Right cardiac atrium (tissue), 5 donors: Measurements from ENCODE around the gene C1orf115. TPM values are rescaled to one million over a fixed set of nuclear protein-coding genes. Genes with fewer than 3 reads are reported as not detected.
A peak's percentile ranks its signal among the peaks of the same experiment; 100 is the strongest.

Experiments
- ATAC-seq, 2 donors: fragments of 200-7000 bp; cut with Tn5 transposase; one replicate each; pipeline versions ENCODE4 v1.8.0 to v1.9.1; 2020; ENCODE audit warnings: moderate library complexity in 2 of 2, mild to moderate bottlenecking in 1 of 2
- DNase-seq, 3 donors: peaks; one replicate each; pipeline ENCODE4 v3.0.0-alpha.2; 2020
- H3K27ac ChIP-seq: one replicate; pipeline ENCODE4 v1.5.1; 2013; ENCODE audit warnings: mild to moderate bottlenecking, low read length, control low read depth, moderate library complexity
- H3K27me3 ChIP-seq: one replicate; pipeline ENCODE4 v1.6.1; 2013; ENCODE audit not compliant: control insufficient read depth, insufficient read depth
- H3K4me1 ChIP-seq: one replicate; pipeline ENCODE4 v1.6.1; 2013; ENCODE audit warnings: low read length; ENCODE audit not compliant: control insufficient read depth, insufficient read depth
- H3K4me3 ChIP-seq: one replicate; pipeline ENCODE4 v1.5.1; 2013; ENCODE audit warnings: low read length, control low read depth
- H3K9me3 ChIP-seq: one replicate; pipeline ENCODE4 v1.6.1; 2013; ENCODE audit warnings: low read length; ENCODE audit not compliant: control insufficient read depth
- WGBS: extraction: QIAGEN DNeasy Blood & Tissue Kit; methylation state at CpG from one replicate; pipeline ENCODE4 v1.1.7; 2013; 5-methylcytosine and 5-hydroxymethylcytosine counted together
- intact Hi-C, 4 donors: fragments of 100-400 bp; cut with DNase I; formaldehyde crosslinking; loops; one replicate each; pipeline versions ENCODE4 v1.11.0 to v1.14.0; 2022 to 2023
- polyA plus RNA-seq: library from polyadenylated mRNA; stranded (reverse); fragments of 200-250 nt; gene quantifications from one replicate; pipeline ENCODE4 v1.2.3, GENCODE V29; 2013
- total RNA-seq, 4 donors: library from RNA; stranded (reverse); fragmentation: NEBNext Ultra II Directional; extraction: Animal tissue kit (Norgen Biotek cat#: 25700); gene quantifications; one replicate each; pipeline ENCODE4 v1.2.1, GENCODE V29; 2021
- donor health status: healthy with polysubstance abuse.
- donor health status: DM: no; HTN: yes; CAD: no.
- donor health status: DM: no; HTN: no; CAD: no.
- donor health status: DM: no; HTN: yes; CAD: no; lungs with severe emphysema.
- donor health status: DM: yes; HTN: yes; CAD: no.

Gene C1orf115
- total and polyA plus RNA-seq, 5 donors = 10.3 to 16.1 (median 13.3) TPM

DNA sequence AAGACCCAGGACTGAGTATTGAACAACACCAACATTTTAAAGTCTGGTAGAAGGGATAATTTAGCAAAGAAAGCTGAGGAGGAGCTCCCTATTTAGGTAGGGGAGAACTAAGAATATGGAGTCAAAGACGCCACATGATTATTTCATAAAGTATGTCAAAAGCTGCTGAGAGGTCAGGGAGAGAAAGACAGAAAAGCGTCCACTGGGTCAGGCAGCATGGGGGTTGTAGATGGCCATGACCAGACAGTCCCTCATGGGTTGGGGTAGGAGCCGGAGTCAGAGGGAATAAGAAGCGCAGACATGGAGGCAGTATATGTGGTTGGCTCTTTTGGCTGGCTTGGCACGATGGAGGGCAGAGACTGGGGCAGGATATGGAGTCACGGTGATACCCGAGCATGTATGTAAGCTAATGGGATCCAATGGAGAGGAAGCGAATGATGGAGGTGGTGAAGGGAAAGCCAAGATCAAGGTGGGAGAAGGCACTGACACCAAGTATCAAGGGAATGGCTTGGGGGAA, 4.8 kb downstream of the C1orf115 start:
- ATAC-seq = no peak
- 97% methylated on average over 8 of the region's 8 CpGs for WGBS

DNA sequence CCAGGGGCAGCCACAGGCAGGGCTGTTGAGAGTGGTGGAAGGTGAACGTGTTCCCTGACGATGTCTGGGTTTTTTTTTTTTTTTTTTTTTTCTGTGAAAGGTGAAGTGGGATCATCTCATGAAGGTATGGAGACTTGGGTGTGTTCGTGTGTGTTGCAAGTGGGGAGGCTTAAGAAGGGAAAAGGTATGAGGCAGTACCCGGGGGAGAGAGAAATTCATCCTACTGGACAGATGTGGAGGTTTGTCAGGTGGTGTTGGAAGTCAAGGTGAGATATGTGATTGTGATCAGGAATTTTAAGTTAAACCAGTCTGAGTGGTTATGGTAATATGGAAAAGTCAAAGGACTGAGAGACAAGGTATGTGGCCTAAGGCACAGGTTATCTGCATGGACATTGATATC, 5.3 kb downstream of the C1orf115 start:
- ATAC-seq (no peak), DNase-seq (no peak)
- H3K9me3 ChIP-seq = no peaks in the 10 kb centered on the region
- WGBS = 93% methylated on average over 4 of the region's 4 CpGs
- intact Hi-C loops = no loop called here
- no peaks in the 10 kb centered on the region for H3K4me1 ChIP-seq
- H3K4me3 ChIP-seq = no peak overlapping the region
- H3K27ac ChIP-seq = no peak overlapping the region
- no peaks in the 10 kb centered on the region for H3K27me3 ChIP-seq

More for the DNA sequence above, 4.8 kb downstream of the C1orf115 start:
- intact Hi-C loops = loop anchor here in 2 of 4 donors (5.0 kb wide), 2 partner anchors 37 to 82 kb away; no protein-coding TSS in a partner anchor
- Histone ChIP-seq H3K4me1 (no peaks in the 10 kb centered on the region), H3K4me3 (no peak overlapping the region), H3K27me3 (no peaks in the 10 kb centered on the region), H3K9me3 (no peaks in the 10 kb centered on the region), H3K27ac (no peak overlapping the region)
- DNase-seq = no peak

DNA sequence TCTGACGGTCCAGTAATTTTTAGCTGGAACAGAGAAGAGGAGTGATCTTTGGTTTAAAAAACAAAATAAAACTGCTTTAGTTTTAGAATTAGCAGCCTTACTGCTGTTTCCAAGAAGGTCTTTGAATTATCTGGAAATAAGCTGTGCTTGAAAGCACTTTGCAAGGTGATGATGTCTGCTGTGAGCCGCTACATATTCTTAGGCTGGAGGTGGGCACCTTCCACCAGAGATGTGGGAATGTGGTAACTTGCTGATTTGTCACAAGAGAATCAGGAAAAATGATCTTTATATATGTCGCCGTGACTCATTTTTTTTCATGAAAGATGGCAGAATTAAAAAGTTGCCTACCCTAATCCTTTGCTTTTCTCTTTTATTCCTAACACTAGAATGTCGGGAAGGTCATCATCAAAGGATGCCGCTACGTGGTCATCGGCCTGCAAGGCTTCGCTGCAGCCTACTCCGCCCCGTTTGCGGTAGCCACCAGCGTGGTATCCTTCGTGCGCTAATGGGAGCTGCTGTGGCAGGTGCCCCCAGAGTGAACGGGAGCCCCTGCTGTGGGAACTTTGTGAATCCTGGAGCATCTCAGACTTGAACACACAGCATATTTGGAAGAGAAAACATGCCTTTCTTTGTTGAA, 6.2 kb downstream of the C1orf115 start:
- H3K4me3 ChIP-seq = no peak overlapping the region
- intact Hi-C loops = no loop called here
- H3K27me3 ChIP-seq = no peaks in the 10 kb centered on the region
- no peaks in the 10 kb centered on the region for H3K9me3 ChIP-seq
- WGBS = 94% methylated on average over 16 of the region's 16 CpGs
- H3K4me1 ChIP-seq = no peaks in the 10 kb centered on the region
- DNase-seq = no peak
- H3K27ac ChIP-seq = no peak overlapping the region
- ATAC-seq = no peak

DNA sequence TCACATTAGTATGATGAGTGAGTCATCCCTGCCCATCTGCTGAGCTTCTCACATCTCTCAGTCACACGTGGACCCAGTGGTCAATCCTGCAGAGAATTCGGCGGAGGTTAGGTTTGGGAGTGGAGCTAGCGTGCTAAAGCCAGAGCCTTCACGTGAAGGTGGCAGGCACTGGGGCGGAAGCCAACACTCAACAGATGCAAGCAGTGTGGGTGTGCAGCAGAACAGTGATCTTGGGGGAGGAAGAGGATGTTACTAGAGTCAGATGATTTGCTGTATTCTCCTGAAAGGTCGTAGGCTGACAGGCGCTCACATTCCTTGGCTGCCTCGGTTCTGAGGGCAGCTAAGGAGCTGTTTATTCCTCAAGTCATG, 6.7 kb downstream of the C1orf115 start:
- Histone ChIP-seq H3K27ac (no peak overlapping the region), H3K4me1 (no peaks in the 10 kb centered on the region), H3K9me3 (no peaks in the 10 kb centered on the region), H3K27me3 (no peaks in the 10 kb centered on the region), H3K4me3 (no peak overlapping the region)
- intact Hi-C loops = no loop called here
- WGBS = 67% methylated on average over 9 of the region's 9 CpGs
- DNase-seq = no peak
- ATAC-seq = no peak

DNA sequence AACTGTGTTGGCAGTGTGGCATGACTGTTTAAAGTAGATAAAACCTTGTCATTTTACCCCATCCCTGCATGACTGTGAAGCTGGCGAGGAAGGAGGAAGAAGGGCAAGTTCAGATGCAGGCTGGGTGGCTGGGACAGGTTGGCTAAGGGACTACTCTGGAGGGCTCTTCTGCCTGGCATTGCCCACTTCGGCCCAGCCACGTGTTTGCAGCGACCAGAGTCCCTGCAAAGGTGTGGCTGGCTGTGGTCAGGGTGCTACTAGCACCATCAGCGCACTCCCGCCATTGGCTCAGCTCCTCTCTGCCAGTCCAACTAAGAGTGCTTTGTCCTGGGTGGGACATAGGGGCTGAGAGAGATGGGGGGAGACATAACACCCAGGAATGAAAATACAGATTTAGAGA, 7.2 kb downstream of the C1orf115 start:
- no peak for DNase-seq
- Histone ChIP-seq H3K27me3 (no peaks in the 10 kb centered on the region), H3K27ac (no peak overlapping the region), H3K4me3 (no peak overlapping the region), H3K9me3 (no peaks in the 10 kb centered on the region), H3K4me1 (no peaks in the 10 kb centered on the region)
- intact Hi-C loops = no loop called here
- no peak for ATAC-seq
- 95% methylated on average over 6 of the region's 6 CpGs for WGBS

DNA sequence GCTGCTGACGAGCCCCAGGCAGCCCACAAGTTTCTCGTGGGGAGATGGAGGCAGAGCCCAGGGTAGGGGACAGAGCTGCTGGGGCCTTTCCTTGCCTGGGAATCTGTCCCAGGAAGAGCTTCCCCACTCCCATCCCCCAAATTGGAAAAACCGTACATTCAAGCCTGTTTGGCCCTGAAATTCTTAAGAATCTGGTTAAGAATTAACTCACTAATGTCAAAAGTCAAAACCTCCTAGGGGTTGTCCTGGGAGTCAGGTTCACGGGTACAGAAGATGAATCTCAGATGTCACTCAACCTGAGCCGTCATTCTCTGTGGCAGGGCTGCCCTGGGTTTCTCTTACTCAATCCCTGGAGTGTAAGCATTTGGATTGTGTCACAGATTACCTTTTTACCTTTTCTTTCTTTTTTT, 8.4 kb downstream of the C1orf115 start:
- 80% methylated on average over 5 of the region's 5 CpGs for WGBS
- ATAC-seq = no peak
- Histone ChIP-seq H3K27ac (no peak overlapping the region), H3K27me3 (no peaks in the 10 kb centered on the region), H3K9me3 (no peaks in the 10 kb centered on the region), H3K4me3 (no peak overlapping the region), H3K4me1 (peaks cover 4% of the 10 kb centered on the region)
- intact Hi-C loops = no loop called here
- DNase-seq = no peak

DNA sequence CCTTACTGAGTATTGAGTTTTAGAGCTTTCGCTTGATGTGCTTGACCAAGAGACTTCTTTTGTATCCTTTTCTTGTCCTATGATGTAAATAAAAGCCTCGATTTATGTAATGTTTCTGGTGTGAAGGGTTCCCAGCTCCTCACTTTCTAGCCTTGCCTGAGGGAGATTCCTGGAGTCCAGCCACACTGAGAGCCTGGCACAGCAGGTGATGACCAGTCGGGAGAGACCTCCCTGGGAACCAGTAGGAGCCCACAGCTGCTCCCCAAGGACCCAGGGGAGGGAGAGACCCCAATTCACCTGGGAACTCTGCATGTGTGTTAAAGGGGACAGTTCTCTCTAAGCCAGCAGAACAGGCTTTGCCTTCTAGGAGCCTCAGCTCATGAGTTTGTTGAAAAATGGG, 8.9 kb downstream of the C1orf115 start:
- H3K9me3 ChIP-seq = no peaks in the 10 kb centered on the region
- 88% methylated on average over 3 of the region's 3 CpGs for WGBS
- H3K27ac ChIP-seq = no peak overlapping the region
- DNase-seq = no peak
- H3K4me1 ChIP-seq = peaks cover 4% of the 10 kb centered on the region
- H3K27me3 ChIP-seq = no peaks in the 10 kb centered on the region
- ATAC-seq = no peak
- H3K4me3 ChIP-seq = no peak overlapping the region
- intact Hi-C loops = no loop called here

DNA sequence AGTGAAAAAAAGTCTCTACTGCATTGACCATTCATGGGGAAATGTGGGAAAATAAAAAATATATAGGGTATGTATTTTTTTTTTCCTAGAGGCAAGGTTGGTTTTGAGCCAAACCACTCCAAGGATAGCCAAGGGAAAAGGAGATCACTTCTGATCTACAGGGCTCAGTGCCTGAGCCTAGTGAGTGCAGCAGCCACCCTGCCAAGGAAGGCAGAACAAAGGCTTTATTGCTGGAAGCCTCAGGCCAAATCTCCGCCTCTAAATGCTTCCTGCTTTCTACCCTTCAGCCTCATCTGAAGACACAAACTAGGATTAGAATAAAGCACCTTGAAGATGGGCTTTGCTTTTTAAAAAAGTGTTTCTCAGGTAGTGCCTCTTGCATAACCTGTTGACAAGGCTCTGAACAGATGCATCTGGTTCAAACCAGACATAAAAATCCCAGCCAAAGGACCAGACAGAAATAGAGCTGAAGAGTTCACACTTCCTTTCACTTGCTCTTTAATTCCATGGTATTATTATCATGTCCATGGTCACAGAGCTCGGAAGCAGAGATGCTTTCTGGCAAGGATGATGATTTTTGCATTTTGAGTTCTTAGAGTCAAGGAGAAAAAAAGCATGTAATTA, 10.5 kb downstream of the C1orf115 start:
- no peak for DNase-seq
- 15% methylated on average over 2 of the region's 2 CpGs for WGBS
- ATAC-seq = peak in 1 of 2 donors; percentile 36
- intact Hi-C loops = no loop called here
- no peaks in the 10 kb centered on the region for H3K9me3 ChIP-seq
- H3K4me1 ChIP-seq = peaks cover 4% of the 10 kb centered on the region
- no peaks in the 10 kb centered on the region for H3K27me3 ChIP-seq
- H3K4me3 ChIP-seq = no peak overlapping the region
- H3K27ac ChIP-seq = no peak overlapping the region

DNA sequence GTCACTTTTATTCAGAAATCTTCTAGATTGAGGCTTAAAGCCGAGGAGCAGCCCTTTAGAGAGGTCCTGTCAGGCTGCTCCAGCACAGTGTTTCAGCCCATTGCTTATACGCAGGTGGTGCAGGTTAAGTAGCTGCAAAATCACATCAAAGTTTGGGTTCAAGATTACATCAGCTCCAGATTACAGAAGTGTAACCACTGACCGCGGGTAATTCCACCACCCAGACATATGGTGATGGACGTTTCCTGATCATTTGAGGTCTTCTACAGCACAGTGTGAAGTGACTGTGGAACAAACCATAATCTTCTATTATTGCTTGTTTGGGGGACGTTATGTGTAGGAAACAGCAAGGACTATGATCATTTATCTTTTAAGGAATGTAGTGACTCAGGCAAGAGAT, 11.8 kb downstream of the C1orf115 start:
- Histone ChIP-seq H3K4me3 (no peak overlapping the region), H3K27ac (no peak overlapping the region), H3K4me1 (peaks cover 8% of the 10 kb centered on the region), H3K27me3 (no peaks in the 10 kb centered on the region), H3K9me3 (no peaks in the 10 kb centered on the region)
- intact Hi-C loops = no loop called here
- 65% methylated on average over 6 of the region's 6 CpGs for WGBS
- DNase-seq = no peak
- ATAC-seq = no peak

DNA sequence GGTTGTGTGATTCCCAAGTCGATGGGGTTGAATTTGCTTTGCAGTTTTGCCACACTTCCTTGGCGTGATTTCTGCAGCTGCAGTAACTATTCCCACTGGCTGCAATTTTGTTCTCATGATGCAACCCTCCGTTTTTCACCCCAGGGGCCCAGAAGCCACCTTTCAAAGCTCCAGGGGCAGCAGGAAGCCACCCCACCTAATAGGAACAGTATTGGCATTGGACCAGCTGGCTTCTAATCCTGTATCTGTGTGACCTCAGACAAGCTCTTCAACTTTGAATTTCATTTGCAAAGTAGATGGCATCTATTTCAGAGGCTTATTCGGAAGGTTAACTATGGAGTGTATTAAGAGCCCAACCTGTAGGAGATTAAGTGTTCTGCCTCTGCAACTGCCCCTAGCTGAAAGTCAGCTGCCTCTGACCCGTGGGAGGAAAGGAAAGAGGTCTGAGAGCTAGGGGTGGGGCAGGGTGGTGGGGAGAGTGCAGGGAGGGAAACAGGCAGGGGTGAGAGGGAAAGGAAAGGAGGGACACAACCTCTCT, 12.6 kb downstream of the C1orf115 start:
- DNase-seq (no peak), ATAC-seq (no peak)
- Histone ChIP-seq H3K4me3 (no peak overlapping the region), H3K27ac (no peak overlapping the region), H3K4me1 (peaks cover 8% of the 10 kb centered on the region), H3K27me3 (no peaks in the 10 kb centered on the region), H3K9me3 (no peaks in the 10 kb centered on the region)
- intact Hi-C loops = no loop called here
- 47% methylated on average over 5 of the region's 5 CpGs for WGBS

DNA sequence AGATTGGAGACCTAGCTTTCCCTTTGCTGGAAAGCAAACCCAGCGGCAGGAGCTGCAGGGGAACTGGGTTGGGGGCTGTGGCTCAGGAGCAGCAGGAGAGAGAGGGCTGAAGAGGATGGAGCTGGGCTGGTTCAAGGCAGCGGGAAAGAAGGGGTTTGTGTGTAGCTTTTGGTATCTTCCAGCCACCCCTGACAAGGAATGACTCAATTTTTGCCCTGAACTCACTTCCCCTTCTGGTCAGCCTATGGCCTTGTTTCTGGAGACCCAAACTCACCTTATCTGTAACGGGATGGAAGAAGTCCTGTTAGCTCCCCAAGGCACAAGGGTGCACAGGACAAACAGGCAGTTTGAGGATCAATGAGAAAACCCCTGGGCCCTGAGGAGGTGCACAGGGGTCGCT, 13.1 kb downstream of the C1orf115 start:
- WGBS = 86% methylated on average over 4 of the region's 4 CpGs
- no peak overlapping the region for H3K4me3 ChIP-seq
- H3K27me3 ChIP-seq = no peaks in the 10 kb centered on the region
- intact Hi-C loops = no loop called here
- H3K4me1 ChIP-seq = peaks cover 8% of the 10 kb centered on the region
- H3K9me3 ChIP-seq = no peaks in the 10 kb centered on the region
- DNase-seq = no peak
- ATAC-seq = no peak
- H3K27ac ChIP-seq = no peak overlapping the region
